Epithelial cell of esophagus (primary cell): ENCODE measurements around the gene DUS4L.
A peak's percentile ranks its signal among the peaks of the same experiment; 100 is the strongest.

Source experiments
- DNase-seq: peaks from one replicate; pipeline ENCODE4 v3.0.0; 2010; ENCODE audit warnings: low read depth
- H3K4me3 ChIP-seq: 2 replicates; pipeline ENCODE4 v1.5.1; 2011; ENCODE audit warnings: mild to moderate bottlenecking, low read length, control low read depth
- CTCF ChIP-seq: IDR thresholded peaks from 2 replicates; pipeline ENCODE4 v1.5.1; 2011; ENCODE audit warnings: low read depth, mild to moderate bottlenecking, low read length, control low read depth, inconsistent platforms; ENCODE audit not compliant: insufficient read depth; ENCODE audit errors: missing control alignments

DUS4L gene

GRCh38 chr7:107563081-107563774 lies 543 bp upstream of the DUS4L start:
- DNase-seq: no peak
- H3K4me3 ChIP-seq: peak overlapping the region; percentile 82
- TF ChIP-seq CTCF: no peak

DNA sequence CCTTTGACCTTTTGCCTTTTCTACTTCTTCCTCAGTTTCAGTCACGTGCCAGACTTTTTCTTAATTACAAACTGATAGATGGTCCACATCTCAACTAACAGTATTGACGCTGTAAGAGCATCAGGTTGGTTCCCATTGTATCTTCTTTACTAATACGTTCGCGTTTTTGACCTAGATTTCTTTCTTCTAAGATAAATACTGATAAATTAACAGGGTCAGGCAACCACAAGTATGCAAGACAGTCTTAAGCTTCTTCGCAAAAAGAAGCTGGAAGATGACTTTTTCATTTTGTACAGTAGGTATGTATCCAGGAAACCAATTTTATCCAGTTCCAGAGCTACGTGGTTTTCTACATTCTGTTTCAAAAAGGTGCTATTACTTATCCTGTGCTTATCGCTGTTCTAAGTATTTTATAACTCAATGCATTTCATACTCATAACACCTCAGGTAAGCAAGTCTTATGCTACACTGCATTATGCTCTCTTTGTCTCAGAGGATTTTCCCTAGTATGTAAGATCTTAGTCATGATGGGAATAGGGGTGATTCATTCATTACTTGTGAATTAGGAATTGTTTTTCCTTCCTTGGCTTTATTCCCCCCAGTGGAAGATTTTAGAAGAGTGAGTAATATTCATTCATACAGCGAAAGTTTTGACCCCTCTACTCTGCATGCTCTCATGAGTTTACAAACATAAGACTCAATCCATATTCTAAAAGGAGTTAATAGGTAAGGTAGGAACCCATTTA lies 955 bp downstream of the DUS4L start:
- TF ChIP-seq CTCF: no peak

DNA sequence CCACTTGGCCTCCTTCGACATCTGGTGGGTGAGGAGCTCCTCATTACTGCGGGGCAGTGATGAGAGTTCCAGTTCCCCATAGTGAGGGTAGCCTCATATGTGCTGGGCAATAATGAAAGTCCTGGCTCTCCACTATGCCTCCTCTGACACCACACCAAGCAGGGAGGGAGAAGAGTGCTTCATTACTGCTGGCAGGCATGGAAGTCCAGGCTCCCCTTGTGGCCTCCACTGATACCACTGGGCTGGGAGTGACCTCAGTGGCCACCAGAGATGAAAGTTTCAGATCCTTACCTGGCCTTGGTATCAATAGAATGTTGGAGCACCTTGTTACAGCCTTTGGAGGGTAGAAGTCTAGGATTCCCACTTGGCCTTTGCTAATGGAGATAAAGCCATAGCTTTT lies 6.5 kb downstream of the DUS4L start:
- H3K4me3 ChIP-seq: no peak overlapping the region

More for the DNA sequence above, 955 bp downstream of the DUS4L start:
- DNase-seq: peak; percentile 92
- H3K4me3 ChIP-seq: peak overlapping the region; percentile 82

DNA sequence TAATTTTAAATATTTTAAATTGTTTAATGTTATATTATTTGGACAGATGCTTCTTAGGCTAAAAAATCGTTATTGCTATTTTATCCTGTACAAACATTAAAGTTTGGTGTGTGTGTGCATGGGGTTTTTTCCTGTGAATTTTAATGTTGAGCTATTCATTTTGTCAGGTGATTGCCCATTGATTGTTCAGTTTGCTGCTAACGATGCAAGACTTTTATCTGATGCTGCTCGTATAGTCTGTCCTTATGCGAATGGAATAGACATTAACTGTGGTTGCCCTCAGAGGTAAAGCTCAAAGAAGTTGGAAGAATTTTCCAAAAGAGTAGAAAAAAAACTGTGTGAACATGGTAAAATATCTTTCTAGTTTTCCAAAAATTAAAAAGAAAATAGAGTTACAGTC lies 9.8 kb downstream of the DUS4L start:
- no peak overlapping the region for H3K4me3 ChIP-seq
- no peak for DNase-seq
- no peak for TF ChIP-seq CTCF

More for the DNA sequence above, 6.5 kb downstream of the DUS4L start:
- no peak for DNase-seq
- no peak for TF ChIP-seq CTCF

- TF ChIP-seq CTCF: no peak
- H3K4me3 ChIP-seq: peak overlapping the region; percentile 78
- no peak for DNase-seq
These were observed 15.7 kb downstream of the DUS4L start for GRCh38 chr7:107579554-107579884.

DNA sequence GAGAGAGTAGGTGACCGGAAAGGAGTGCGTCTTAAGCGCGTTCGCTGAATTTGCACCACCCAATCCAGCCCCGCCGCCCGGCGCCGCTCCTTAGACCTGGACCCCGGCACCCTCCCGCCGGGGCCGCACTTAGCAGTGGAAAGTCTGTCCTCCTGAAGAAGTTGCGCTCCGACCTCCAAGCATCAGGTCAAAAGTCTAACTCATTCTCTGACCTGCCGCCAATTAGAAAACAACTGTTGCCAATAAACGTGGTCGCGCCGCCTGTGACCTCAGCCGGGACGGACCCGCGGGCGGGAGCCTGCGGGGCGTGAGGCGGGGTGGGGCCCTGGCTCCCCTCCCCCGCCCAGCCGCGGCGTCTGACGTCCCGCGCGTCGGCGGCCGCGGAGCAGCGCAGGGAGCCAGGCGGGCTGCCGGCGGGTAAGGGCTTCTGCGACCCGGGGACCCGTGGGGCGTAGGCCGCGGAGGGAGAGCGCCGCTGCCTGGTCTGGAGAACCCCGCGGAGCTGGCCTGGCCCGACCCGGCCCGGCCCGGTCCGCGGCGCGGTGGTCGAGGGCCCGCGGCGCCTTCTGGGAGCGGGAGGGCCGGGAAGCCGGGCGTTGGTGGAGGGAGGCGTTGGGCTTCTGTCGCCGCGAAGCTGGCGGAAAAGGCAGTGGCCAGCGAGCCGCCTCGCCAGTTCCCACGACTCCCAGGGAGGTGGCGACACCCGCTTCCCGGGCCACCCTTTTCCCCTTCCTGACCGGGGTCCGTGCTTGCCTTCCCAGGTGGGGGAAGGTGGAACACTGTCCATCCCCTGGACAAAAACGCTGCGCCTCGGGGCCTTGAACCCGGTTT lies 16.3 kb downstream of the DUS4L start, which contains the start of gene BCAP29:
Gene BCAP29, plus strand, starts transcription at position 362 of the 831 bp plus-strand sequence. CDS start 527 bp downstream, outside the sequence.
- TF ChIP-seq CTCF: peak; percentile 17
- peak within 1 kb of the TSS; percentile 78 for H3K4me3 ChIP-seq
- DNase-seq: peak; percentile 67
